RPMI7951 (cell line): ENCODE measurements around the gene ACTR1B. TPM values are rescaled to one million over a fixed set of nuclear protein-coding genes. Genes with fewer than 3 reads are reported as not detected.
"Not testable (repeated sequence)": the region's sequence is repeated elsewhere in the genome, so short reads cannot be mapped to it uniquely, and the experiment has no call there.

Experiments used
- DNase-seq: peaks from one replicate; pipeline ENCODE4 v3.0.0-alpha.2; 2012; ENCODE audit warnings: low read depth
- total RNA-seq: library from RNA; depleted of rRNA; stranded (reverse); fragments of >200 nt; shearing (Covaris generic); gene quantifications from 2 replicates; pipeline ENCODE4 v1.2.3, GENCODE V29; 2014; rRNA removed

The ACTR1B gene
- total RNA-seq, 1 experiment from 2014 or later: 56.4 TPM

DNA sequence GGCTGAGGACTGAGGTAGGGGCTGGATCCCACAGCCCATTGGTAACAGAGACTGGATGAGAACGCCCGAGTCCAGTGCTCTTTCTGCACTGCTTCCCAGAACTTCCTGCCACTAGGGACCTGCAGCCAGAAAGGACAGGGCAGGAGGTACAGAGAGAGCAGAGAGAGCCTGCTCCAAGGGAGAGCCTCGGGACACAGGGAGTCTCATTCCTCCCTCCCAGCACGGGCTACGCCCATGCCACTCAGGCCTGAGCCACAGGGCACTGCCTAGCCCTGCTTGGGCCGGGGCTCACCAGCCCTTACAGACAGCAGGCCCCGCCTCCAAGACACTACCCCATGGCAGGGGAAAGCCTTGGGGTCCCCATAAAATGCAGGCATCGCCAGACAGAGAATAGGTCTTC, 48.1 kb downstream of the ACTR1B start:
- DNase-seq: not testable (repeated sequence)

DNA sequence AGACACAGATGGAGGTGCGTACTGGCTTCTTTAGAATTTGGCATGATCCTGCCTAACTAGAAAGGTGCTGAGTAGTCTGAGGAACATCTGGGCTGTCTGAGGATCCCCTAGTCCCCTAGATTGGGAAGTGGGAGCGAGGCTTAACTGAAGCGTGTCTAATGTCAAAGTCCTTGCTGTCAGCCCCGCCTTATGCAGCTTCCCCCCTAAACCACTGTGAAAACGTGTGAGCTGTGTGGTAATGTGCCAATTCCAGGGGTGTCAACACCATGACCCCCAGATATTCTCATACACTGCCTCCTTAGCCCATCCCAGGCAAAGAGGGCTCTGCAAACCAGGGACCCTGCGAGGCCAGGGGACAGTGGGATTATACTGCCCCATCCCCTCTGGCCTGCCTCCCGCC, 51.9 kb downstream of the ACTR1B start:
- DNase-seq: not testable (repeated sequence)

DNA sequence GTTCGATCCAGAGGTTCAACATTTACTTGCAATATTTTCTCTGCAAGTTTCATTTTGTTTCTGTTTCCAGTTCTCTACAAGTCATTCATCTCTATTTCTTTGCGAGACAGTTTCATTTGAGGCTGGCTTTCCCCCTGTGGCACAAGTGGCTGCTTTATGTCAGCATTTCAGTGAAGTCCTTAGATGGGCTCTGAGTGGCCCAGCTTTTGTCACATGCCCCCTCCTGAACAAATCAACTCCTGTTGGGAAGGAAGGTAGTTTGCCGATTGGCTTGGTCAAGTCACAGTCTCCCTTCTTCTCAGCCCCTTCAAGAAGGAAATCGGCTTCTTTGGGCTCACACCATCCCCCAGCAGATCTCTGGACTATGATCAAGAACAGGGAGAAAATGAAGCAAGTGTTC, 55.1 kb downstream of the ACTR1B start:
- not testable (repeated sequence) for DNase-seq

Other genes with a start within 250 kb of the ACTR1B start
- gene ANKRD36B, start 74.2 kb downstream of the ACTR1B start, total RNA-seq: 13.6 and 20.2 TPM in 2 replicates
- gene COX5B, start 18.0 kb downstream of the ACTR1B start, total RNA-seq: 800 and 979 TPM in 2 replicates
- 3.3 and 4.9 TPM in 2 replicates for gene C2orf92, start 5.7 kb upstream of the ACTR1B start, total RNA-seq
- 2.0 and 2.1 TPM in 2 replicates for gene ZAP70, start 49.5 kb upstream of the ACTR1B start, total RNA-seq